ENCODE results near the gene TRIM17. TPM values are rescaled to one million over a fixed set of nuclear protein-coding genes. Genes with fewer than 3 reads are reported as not detected.

Gene TRIM17
- total and polyA plus RNA-seq, 9 of the 15 experiments (the other 6 are each of a cell fraction or from before 2014, with no cell fraction given): not detected

DNA sequence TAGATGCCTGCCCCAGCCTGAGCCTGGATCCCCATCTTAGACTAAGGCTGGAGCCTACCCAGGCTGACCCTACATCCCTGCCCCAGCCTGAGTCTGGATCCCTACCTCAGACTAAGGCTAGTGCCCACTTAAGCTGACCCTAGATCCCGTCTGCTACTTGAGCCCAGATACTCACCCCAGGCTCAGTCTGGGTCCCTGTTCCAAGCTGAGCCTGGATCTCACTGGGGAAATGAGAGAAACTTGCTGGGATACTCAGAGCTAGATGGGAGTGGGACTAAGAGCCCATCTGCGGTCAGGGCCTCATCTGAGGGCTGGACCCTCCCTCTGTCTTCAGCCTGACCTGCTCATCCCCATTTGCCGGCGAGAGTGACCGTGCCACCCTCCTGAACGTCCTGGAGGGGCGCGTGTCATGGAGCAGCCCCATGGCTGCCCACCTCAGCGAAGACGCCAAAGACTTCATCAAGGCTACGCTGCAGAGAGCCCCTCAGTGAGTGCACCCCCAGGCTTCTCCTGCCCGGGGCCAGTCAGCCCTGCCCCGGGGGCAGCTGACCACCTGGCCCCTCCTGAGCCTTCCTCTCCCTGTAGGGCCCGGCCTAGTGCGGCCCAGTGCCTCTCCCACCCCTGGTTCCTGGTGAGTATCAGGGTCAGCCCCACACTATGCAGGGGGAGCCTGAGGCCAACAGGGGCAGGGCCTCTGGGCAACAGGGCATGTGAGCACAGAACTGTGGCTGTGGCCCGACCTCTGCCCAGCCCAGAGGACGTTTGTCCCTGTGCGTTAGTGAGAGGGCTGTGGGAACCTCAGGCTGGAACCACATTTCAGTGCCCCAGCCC, 46.8 kb downstream of the TRIM17 start (continued):
- TF ChIP-seq, protein P1, sequence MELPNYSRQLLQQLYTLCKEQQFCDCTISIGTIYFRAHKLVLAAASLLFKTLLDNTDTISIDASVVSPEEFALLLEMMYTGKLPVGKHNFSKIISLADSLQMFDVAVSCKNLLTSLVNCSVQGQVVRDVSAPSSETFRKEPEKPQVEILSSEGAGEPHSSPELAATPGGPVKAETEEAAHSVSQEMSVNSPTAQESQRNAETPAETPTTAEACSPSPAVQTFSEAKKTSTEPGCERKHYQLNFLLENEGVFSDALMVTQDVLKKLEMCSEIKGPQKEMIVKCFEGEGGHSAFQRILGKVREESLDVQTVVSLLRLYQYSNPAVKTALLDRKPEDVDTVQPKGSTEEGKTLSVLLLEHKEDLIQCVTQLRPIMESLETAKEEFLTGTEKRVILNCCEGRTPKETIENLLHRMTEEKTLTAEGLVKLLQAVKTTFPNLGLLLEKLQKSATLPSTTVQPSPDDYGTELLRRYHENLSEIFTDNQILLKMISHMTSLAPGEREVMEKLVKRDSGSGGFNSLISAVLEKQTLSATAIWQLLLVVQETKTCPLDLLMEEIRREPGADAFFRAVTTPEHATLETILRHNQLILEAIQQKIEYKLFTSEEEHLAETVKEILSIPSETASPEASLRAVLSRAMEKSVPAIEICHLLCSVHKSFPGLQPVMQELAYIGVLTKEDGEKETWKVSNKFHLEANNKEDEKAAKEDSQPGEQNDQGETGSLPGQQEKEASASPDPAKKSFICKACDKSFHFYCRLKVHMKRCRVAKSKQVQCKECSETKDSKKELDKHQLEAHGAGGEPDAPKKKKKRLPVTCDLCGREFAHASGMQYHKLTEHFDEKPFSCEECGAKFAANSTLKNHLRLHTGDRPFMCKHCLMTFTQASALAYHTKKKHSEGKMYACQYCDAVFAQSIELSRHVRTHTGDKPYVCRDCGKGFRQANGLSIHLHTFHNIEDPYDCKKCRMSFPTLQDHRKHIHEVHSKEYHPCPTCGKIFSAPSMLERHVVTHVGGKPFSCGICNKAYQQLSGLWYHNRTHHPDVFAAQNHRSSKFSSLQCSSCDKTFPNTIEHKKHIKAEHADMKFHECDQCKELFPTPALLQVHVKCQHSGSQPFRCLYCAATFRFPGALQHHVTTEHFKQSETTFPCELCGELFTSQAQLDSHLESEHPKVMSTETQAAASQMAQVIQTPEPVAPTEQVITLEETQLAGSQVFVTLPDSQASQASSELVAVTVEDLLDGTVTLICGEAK (IDR thresholded peaks at IDR 0.05): 0 out of 2 replicates have a peak, but pooled peaks have one; percentile 37
- TF ChIP-seq, protein P1 (CRISPR knock-in tag; IDR thresholded peaks at IDR 0.05): no peak
- TF ChIP-seq ZNF12 (CRISPR knock-in tag; IDR thresholded peaks at IDR 0.05) (0 out of 2 replicates have a peak, but pooled peaks have one; percentile 25), ETV6 (IDR thresholded peaks at IDR 0.05; ENCODE audit: borderline replicate concordance in 1 of 2, low read depth in 2 of 2, low read length in 1 of 2) (no peak), ETV6 (CRISPR knock-in tag; IDR thresholded peaks at IDR 0.05; ENCODE audit: borderline replicate concordance) (no peak), ZNF263 (CRISPR knock-in tag; IDR thresholded peaks at IDR 0.05; ENCODE audit: borderline replicate concordance) (peak; percentile 19; the same call in 1 of the 2 replicates), SMARCA5 (IDR thresholded peaks at IDR 0.05) (peak; percentile 13), CBFB (CRISPR knock-in tag; IDR thresholded peaks at IDR 0.05) (0 out of 2 replicates have a peak, but pooled peaks have one; percentile 65)
- TF ChIP-seq, protein P2, sequence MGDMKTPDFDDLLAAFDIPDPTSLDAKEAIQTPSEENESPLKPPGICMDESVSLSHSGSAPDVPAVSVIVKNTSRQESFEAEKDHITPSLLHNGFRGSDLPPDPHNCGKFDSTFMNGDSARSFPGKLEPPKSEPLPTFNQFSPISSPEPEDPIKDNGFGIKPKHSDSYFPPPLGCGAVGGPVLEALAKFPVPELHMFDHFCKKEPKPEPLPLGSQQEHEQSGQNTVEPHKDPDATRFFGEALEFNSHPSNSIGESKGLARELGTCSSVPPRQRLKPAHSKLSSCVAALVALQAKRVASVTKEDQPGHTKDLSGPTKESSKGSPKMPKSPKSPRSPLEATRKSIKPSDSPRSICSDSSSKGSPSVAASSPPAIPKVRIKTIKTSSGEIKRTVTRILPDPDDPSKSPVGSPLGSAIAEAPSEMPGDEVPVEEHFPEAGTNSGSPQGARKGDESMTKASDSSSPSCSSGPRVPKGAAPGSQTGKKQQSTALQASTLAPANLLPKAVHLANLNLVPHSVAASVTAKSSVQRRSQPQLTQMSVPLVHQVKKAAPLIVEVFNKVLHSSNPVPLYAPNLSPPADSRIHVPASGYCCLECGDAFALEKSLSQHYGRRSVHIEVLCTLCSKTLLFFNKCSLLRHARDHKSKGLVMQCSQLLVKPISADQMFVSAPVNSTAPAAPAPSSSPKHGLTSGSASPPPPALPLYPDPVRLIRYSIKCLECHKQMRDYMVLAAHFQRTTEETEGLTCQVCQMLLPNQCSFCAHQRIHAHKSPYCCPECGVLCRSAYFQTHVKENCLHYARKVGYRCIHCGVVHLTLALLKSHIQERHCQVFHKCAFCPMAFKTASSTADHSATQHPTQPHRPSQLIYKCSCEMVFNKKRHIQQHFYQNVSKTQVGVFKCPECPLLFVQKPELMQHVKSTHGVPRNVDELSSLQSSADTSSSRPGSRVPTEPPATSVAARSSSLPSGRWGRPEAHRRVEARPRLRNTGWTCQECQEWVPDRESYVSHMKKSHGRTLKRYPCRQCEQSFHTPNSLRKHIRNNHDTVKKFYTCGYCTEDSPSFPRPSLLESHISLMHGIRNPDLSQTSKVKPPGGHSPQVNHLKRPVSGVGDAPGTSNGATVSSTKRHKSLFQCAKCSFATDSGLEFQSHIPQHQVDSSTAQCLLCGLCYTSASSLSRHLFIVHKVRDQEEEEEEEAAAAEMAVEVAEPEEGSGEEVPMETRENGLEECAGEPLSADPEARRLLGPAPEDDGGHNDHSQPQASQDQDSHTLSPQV (IDR thresholded peaks at IDR 0.05): peak; percentile 82; the same call in 1 of the 2 replicates
- TF ChIP-seq, protein P3, sequence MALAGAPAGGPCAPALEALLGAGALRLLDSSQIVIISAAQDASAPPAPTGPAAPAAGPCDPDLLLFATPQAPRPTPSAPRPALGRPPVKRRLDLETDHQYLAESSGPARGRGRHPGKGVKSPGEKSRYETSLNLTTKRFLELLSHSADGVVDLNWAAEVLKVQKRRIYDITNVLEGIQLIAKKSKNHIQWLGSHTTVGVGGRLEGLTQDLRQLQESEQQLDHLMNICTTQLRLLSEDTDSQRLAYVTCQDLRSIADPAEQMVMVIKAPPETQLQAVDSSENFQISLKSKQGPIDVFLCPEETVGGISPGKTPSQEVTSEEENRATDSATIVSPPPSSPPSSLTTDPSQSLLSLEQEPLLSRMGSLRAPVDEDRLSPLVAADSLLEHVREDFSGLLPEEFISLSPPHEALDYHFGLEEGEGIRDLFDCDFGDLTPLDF (CRISPR knock-in tag; IDR thresholded peaks at IDR 0.05): no peak
- TF ChIP-seq, protein P4, sequence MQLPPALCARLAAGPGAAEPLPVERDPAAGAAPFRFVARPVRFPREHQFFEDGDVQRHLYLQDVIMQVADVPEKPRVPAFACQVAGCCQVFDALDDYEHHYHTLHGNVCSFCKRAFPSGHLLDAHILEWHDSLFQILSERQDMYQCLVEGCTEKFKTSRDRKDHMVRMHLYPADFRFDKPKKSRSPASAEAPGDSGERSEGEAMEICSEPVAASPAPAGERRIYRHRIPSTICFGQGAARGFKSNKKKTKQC (CRISPR knock-in tag; IDR thresholded peaks at IDR 0.05): peak; percentile 46; the same call in 1 of the 2 replicates

All from K562 (cell line).